Myocyte (in vitro differentiated cells): ENCODE measurements around the gene DPP7. TPM values are rescaled to one million over a fixed set of nuclear protein-coding genes. Genes with fewer than 3 reads are reported as not detected.

Source experiments
- DNase-seq: peaks from one replicate; pipeline ENCODE4 v3.0.0-alpha.2; 2012; ENCODE audit warnings: low read depth
- total RNA-seq: library from RNA; depleted of rRNA; stranded (reverse); fragments of >200 nt; gene quantifications from 2 replicates; pipeline ENCODE4 v1.2.3, GENCODE V29; 2014

DPP7 gene
- total RNA-seq, 1 donor from 2014 or later = 142 TPM

- no peak for DNase-seq
Measured at GRCh38 chr9:137112564-137113384, 1.8 kb downstream of the DPP7 start.

- no peak for DNase-seq
Measured at GRCh38 chr9:137111788-137112563, 2.6 kb downstream of the DPP7 start.

- no peak for DNase-seq
Measured at GRCh38 chr9:137110911-137111787, 3.4 kb downstream of the DPP7 start.

- no peak for DNase-seq
Measured at GRCh38 chr9:137110147-137110910, 4.2 kb downstream of the DPP7 start.

GRCh38 chr9:137109250-137110146 lies 5.0 kb downstream of the DPP7 start:
- no peak for DNase-seq

GRCh38 chr9:137108608-137109249 lies 5.8 kb downstream of the DPP7 start:
- DNase-seq = no peak

- no peak for DNase-seq
Measured at GRCh38 chr9:137107982-137108381, 6.6 kb downstream of the DPP7 start.

- DNase-seq = no peak
Measured at GRCh38 chr9:137107312-137107921, 7.1 kb downstream of the DPP7 start.

- DNase-seq = no peak
Measured at GRCh38 chr9:137106662-137107250, 7.8 kb downstream of the DPP7 start.

- no peak for DNase-seq
Measured at GRCh38 chr9:137105814-137106661, 8.5 kb downstream of the DPP7 start.

- DNase-seq = no peak
Measured at GRCh38 chr9:137103206-137103999, 11.1 kb downstream of the DPP7 start.

- DNase-seq = no peak
Measured at GRCh38 chr9:137099231-137099630, 15.3 kb downstream of the DPP7 start.

- DNase-seq = no peak
Measured at GRCh38 chr9:137097761-137098462, 16.6 kb downstream of the DPP7 start.

- DNase-seq = no peak
Measured at GRCh38 chr9:137096785-137097546, 17.6 kb downstream of the DPP7 start.
